ENCODE measurements around the gene SEC16A.

Gene SEC16A

GRCh38 chr9:136466155-136466541 lies 16.7 kb downstream of the SEC16A start:
- DNase-seq (ENCODE audit: low read depth, low spot score) = no peak

GRCh38 chr9:136465500-136466154 lies 17.2 kb downstream of the SEC16A start:
- DNase-seq (ENCODE audit: low read depth, low spot score) = no peak

GRCh38 chr9:136464241-136464640 lies 18.6 kb downstream of the SEC16A start:
- DNase-seq (ENCODE audit: low read depth, low spot score) = no peak

- no peak for DNase-seq (ENCODE audit: low read depth, low spot score)
Observed at GRCh38 chr9:136463578-136463977, 19.3 kb downstream of the SEC16A start.

GRCh38 chr9:136462664-136463063 lies 20.2 kb downstream of the SEC16A start:
- DNase-seq (ENCODE audit: low read depth, low spot score) = no peak

GRCh38 chr9:136460772-136461325 lies 22.0 kb downstream of the SEC16A start:
- DNase-seq (ENCODE audit: low read depth, low spot score) = no peak

- no peak for DNase-seq (ENCODE audit: low read depth, low spot score)
Observed at GRCh38 chr9:136459425-136459824, 23.4 kb downstream of the SEC16A start.

GRCh38 chr9:136457326-136457725 lies 25.5 kb downstream of the SEC16A start:
- no peak for DNase-seq (ENCODE audit: low read depth, low spot score)

- no peak for DNase-seq (ENCODE audit: low read depth, low spot score)
Observed at GRCh38 chr9:136456258-136456657, 26.6 kb downstream of the SEC16A start.

- DNase-seq (ENCODE audit: low read depth, low spot score) = no peak
Observed at GRCh38 chr9:136455043-136456002, 27.5 kb downstream of the SEC16A start.

- no peak for DNase-seq (ENCODE audit: low read depth, low spot score)
Observed at GRCh38 chr9:136454026-136454796, 28.6 kb downstream of the SEC16A start.

GRCh38 chr9:136453326-136453725 lies 29.5 kb downstream of the SEC16A start:
- no peak for DNase-seq (ENCODE audit: low read depth, low spot score)

GRCh38 chr9:136451221-136451877 lies 31.5 kb downstream of the SEC16A start:
- no peak for DNase-seq (ENCODE audit: low read depth, low spot score)

- DNase-seq (ENCODE audit: low read depth, low spot score) = no peak
Observed at GRCh38 chr9:136448655-136449054, 34.2 kb downstream of the SEC16A start.

- DNase-seq (ENCODE audit: low read depth, low spot score) = no peak
Observed at GRCh38 chr9:136447173-136447778, 35.6 kb downstream of the SEC16A start.

GRCh38 chr9:136445799-136446198 lies 37.0 kb downstream of the SEC16A start:
- no peak for DNase-seq (ENCODE audit: low read depth, low spot score)

GRCh38 chr9:136444102-136444501 lies 38.7 kb downstream of the SEC16A start:
- no peak for DNase-seq (ENCODE audit: low read depth, low spot score)

- DNase-seq (ENCODE audit: low read depth, low spot score) = no peak
Observed at GRCh38 chr9:136443687-136444086, 39.2 kb downstream of the SEC16A start.

- no peak for DNase-seq (ENCODE audit: low read depth, low spot score)
Observed at GRCh38 chr9:136443087-136443486, 39.8 kb downstream of the SEC16A start.

- DNase-seq (ENCODE audit: low read depth, low spot score) = no peak
Observed at GRCh38 chr9:136442265-136442664, 40.6 kb downstream of the SEC16A start.
